Fibroblast of gingiva (primary cell): Measurements from ENCODE around the gene INTS6.
A peak's percentile ranks its signal among the peaks of the same experiment; 100 is the strongest.

Experiments used
- DNase-seq: peaks from one replicate; pipeline ENCODE4 v3.0.0-alpha.2; 2011; ENCODE audit warnings: low read depth

Gene INTS6

DNA sequence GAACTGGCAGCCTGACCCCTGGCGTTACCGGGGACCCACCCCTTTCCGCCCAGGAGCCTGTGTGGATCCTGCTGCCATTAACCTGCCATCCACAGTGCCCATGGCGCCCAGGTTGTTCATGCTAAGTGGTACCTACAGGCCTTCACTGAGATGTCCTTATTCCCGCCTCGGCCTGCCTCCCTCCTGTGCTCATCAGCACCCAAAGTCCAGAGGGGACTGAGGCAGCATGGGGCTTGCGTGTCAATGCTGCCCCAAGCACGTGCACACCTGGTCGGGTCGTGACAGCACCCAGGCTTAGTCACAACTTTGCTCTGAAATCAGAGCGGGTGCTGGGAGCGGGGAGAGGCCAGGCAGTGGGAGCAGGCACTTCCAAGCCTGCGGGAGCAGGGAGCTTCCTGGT lies 3.7 kb upstream of the INTS6 start:
- no peak for DNase-seq

DNA sequence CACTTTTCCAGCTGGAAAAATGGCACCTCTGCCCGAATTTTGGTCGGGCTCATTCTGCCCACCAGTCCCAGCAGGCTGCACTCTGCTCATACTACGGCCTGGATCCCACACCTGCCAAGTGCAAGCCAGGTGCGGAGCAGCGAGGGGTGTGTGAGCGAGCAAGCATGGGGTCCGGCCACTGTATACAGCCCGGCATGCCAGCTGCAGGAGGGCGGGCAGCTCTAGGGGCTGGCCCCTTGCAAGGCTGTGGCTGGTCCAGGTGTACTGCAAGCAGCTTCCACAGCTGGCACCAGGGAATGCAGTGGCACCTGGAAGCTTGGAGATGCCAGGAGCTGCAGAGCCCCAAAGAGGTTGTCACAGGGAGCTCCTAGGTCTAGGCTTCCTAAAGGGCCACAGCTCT lies 2.7 kb upstream of the INTS6 start:
- DNase-seq, result no peak

DNA sequence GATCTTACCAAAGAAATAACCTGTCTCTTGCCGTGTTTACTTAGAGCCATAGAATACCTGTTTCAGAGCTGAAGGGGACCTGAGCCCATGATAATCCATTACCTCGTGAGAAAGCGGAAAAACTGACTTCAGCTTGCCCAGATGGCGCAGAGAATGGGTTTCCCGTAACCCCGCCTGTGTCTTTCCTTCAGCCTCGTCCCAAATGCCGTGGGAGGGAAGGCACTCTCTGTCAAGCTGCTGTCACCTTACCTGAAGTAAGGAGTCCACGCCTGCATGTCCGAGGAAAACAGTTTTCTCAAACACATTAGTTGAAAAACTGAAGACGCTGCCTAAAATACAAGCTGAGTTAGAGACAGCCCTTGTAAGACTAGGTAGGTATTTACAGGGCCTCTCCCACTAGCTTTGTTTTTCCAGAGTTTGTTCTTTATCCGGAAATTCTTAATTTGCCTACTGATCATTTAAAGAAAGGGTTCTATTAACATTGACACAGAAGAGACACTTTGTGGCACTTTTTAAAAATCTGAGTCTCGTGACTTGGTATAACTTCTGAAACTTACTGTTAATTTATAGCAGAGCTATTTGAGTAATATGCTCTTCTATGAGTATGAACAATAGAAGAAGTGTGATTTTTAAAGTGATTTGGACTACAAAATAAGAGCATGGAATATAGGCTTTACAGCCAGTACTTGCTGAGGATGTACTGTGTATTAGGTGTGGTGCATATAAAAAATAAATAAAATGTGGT lies 1.3 kb upstream of the INTS6 start:
- DNase-seq, result peak; percentile 6

DNA sequence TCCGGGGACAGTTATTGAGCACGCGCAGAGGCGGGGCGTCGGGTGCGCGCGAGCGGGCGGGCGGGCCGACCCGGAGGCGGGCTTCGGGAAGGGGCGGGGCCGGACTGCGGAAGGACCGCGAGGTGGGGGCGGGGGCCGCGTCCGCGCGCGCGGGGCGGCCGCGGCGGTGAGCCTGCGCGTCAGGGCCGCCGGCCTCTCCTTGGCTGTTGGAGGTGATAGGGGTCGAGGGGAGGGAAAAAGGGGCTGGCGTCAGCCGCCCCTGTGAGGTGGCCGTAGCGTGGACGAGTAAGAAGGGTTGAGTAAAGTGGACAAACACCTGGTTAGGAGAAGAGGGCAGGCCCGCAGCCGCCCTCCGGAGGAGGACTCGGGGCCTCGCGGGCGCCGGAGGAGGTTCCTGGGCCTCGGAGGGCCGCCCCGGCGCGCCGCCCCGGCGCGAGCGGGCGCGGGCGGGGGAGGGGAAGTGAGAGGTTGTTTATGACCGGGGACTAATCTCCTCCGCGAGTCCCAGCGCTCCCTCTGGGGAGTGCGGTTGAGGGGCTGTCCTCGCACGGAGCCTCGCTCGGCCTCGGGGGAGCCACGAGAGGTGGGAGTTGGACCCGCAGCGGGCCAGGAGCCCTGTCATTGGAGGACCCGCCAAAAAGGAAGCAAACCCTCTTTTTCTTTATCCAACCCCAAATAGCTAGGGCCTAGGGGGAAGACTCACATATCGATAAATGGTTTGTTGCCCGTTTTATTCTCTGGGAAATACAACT lies 547 bp upstream of the INTS6 start:
- no peak for DNase-seq

DNA sequence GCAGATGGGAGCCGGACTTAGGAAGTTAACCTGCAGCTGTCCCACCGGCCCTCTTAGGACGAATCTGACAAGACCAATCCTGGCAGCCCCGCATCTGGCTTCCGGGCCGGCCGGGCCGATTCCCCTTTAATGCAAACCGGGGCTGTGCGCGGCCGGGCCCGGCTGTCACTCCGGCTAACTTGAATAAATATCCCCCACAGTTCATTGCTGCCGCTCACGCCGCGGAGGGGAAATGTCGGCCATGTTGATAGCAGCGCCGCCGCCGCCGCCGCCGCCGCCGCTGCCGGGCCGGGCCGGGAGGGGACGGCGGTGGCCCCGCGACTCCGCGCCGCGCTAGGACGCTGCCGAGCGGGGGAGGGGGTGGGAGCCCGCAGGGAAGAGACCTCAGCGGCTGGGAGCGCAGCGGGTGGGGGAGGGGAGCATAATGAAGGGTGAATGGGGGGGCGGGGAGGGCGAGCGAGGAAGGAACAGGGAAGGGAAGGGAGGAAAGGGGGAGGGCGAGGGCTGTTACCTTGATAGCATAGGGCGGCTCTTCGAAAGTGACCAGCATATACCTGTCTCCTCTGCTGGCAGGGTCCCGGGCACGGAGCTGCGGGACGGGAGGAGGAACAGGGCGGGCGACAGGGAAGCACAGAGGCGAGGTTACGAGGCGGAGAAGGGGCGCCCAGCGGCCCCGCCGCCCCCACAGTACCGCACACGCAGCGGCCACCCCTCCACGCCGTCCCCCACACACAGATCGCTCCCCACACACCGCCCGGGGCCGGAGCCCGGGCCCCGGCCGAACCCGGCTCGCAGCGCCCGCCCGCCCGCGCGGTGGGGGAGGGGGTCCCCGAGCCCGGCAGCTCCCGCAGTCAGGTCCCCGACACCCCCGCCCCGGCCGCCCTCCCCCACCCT lies 1.1 kb downstream of the INTS6 start:
- peak; percentile 71 for DNase-seq

DNA sequence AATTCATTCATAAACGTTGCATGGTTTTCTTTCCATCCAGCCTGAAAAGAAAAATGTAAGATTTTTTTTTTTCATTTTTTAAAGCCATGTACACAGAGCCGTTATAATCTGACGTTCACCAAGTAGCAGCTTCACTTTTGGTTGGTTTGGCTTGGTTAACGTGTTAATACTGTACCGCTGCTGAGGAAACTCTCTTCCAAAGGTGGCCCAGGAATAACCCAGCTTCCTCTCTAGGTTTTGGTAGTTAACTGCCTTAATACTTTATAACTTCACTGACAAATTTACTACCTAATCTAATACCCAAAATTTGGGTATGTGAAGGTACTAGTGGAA lies 1.7 kb downstream of the INTS6 start:
- no peak for DNase-seq

DNA sequence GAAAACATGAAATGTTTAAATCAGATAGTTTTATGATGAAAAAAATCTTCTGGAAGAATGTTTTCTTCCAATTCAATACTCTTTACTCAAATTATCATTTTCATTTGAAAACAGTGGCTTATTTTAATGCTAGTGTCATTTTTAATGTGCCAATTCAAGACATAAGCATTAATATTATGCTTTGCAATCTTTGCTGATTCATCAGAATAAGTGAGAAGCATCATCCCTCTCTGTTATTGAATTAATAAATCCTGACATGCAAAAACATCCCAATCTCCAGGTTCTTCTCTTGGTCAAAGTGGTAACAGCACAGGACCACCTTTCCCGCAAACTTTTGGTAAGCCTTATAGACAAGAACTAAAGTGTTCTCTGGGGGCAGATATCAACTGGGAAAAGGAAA lies 3.8 kb downstream of the INTS6 start:
- no peak for DNase-seq

DNA sequence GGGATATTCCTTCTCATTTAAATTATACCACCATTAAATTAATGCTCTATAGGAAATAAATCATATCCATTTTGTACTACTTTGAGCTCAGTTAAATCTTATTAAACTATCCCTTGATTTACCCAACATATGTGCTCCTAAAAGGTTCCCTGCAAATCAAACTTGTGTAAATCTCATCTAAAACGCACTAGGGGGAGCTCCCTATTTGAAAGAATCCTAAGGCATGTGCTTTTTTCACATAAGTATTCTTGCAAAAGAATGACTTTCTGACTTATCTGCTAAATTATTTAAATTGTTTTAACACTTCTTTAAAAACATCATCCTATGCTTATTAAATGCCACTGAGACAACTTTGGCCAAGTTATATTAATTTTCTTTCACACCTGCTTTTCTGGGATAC lies 7.9 kb downstream of the INTS6 start:
- DNase-seq, result peak; percentile 67

DNA sequence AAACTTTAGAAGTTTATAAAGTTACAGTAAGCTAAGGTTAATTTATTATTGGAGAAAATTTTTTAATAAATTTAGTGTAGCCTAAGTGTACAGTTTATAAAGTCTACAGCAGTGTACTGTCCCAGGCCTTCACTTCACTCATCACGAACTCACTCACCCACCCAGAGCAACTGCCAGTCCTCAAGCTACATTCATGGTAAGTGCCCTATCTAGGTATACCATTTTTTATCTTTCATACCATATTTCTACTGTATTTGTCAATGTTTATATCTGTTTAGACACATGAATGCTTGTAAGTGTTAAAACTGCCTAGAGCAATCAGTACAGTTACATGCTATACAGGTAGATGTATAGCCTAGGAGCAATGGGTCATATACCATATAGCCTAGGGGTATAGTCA lies 12.5 kb downstream of the INTS6 start:
- no peak for DNase-seq

DNA sequence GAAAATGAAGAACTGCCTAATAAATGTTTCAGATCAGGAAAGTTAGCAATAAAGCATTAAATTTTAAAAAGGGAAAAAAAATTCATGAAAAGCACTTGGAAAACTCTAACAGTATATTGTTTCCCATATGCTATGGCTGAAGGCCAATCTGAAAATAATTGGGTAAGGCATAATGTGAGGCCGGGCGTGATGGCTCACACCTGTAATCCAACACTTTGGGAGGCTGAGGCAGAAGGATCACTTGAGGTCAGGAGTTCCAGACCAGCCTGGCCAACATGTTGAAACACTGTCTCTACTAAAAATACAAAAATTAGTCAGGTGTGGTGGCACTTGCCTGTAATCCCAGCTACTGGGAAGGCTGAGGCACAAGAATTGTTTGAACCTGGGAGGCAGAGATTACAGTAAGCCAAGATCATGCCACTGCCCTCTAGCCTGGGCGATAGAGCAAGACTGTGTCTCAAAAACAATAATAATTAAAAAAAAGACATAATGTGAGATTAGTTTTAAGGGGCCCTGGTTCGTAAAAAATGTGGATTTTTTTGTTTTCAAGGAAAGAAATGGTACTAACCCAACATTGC lies 15.2 kb downstream of the INTS6 start:
- DNase-seq, result no peak

DNA sequence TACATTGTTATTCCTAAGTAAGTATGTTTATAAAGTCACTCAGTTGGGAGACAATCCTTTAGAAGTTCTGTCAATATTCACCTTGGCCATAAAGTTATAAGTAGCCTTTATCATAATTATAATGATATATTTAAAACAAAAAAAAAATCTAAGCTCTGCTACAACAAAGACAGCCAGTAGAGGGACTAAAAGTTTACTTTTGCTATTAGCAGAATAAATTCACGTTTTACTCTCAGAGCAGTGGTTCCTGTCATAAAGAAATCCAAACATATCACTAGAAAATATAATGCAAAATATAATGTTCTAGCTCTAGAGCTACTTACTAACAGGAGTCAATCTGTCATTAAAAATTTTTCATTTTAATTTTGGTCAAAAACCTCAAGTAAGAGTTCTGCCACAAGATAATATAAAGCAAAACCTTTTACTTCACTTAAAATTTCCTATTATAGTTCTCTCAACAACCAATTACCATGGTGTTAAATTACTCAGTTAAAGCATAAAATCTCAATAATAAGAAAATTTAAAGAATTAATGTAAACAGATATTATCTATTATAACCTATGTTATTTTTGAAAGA lies 17.7 kb downstream of the INTS6 start:
- no peak for DNase-seq

DNA sequence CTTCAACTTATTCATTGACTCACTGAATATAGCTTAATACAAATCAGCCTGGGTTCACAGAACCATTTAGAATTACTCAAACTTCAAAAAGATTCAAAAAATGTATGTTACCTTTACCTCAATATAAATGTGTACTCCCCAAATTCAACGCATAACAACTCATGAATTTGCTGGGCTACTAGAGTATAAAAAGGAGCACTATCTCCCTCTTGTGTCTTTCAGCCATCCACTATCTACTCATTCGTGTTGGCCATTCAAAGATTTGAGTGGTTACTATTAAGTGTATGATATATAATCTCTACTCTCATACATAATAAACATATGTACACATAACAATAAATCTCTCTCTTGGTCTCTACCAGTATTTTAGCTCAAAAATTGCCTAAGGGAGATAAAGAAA lies 20.3 kb downstream of the INTS6 start:
- no peak for DNase-seq

DNA sequence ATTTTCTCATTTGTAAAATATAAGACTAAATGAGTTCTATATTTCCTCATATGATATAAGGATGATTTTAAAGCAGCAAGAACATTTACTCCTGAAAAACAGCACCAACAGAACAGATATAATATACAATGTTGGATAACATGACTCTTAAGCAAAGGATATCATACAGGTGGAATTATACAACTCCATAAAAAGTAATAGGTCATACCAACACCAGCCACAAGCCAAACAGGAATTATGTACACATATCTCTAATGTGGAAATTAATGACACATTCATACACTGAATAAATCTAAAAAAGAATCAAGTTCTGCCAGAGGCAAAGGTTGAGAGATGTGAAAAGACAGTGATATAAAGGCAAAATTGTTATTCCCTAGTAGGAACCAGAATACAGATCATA lies 25.9 kb downstream of the INTS6 start:
- no peak for DNase-seq

DNA sequence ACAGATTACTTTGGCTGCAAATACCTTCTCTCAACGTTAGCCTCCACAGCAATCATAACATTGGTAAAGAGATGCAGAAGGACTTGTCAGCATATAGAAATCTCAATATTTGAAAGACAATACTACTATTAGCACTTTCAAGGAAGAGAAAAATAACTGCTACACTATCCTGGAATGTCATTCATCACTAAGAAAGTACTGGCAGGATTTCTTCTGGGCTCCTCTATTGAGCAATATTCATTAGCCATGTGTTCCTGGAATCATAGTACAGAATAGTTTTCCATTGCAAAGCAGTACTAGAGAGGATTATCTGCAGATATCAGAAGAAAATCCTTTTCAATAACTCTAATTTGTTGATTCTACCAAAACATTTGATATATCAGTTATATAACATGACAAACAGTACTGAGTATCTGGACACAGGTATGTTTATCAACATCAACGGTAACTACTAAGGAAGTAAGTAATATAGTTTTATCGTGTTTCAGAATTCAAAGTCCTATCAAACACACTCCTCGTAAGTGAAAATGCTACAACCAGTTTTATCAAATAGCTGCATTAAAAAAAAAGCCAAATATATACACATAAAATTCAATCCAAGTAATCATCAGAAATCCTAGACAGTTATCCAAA lies 27.3 kb downstream of the INTS6 start:
- DNase-seq, result peak; percentile 56

DNA sequence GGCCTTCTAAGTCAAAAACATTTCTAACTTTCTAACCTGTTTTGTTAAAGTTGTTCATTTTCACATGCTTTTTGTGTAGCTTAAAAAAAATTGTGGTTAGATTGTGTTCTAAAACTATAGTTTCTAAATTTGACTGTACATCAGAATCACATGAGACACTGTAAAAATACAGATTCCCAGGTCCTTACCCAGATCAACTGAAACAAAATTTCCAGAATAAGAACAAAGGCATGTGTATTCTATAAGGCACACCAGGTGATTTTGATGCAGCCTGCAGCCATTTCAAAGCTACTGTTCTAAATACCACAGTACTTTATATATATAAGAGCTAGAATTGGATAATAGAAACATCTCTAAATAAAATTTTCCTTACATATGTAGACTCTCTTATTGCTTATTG lies 29.1 kb downstream of the INTS6 start:
- no peak for DNase-seq

DNA sequence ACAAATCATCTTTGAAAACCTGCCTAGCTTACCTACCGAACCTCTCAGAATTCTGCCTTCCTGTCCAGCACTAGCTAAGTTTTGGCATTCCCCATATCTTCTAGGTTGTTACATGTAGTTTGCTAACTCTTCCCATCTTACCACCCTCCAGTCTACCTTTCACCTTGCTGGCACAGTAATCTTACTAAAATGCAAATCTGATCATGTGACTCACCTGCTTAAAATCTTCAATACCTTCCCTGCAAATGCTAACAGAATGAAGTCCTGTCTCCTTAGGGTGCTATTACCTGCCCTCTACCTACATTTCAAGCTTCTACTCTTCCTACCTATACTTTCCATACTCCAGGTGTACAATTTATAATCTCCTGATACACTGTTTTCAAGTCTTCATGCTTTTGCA lies 30.4 kb downstream of the INTS6 start:
- DNase-seq, result no peak

DNA sequence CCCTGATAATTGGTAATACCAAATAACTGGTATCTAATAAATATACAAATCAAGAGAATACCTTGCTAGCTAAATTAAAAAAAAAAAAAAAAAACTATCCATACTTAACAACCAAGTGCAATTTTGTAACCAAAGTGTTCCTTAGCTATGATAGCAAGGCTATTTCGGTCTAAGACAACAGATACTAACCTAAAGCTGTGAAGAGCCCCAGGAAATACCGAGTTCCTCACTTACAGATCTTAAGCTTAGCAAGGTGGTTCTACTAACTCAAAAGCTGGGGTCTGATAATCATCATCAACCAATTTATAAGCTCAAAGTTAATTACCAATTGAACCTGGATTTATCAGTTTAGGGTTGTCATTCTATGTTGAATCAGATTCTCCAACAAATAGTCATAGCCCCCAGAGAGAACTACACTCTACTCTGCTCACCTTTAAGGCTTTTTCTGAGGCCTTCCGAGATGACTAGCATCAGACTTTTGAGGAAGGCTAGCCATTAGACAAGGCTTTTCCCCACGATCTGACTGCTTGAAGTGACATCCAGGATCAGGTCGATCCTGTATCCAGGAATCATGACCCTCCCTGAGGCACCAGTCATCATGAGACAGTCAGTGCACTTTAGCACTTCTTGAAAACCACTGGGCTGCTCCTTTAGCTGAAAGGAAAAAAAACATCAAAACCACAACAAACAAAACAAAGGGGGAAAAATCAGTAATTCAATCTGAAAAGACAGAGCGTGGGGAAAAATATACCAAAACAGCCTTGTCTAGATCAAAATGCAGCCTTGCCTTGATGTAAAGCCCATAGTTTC lies 31.9 kb downstream of the INTS6 start:
- no peak for DNase-seq

DNA sequence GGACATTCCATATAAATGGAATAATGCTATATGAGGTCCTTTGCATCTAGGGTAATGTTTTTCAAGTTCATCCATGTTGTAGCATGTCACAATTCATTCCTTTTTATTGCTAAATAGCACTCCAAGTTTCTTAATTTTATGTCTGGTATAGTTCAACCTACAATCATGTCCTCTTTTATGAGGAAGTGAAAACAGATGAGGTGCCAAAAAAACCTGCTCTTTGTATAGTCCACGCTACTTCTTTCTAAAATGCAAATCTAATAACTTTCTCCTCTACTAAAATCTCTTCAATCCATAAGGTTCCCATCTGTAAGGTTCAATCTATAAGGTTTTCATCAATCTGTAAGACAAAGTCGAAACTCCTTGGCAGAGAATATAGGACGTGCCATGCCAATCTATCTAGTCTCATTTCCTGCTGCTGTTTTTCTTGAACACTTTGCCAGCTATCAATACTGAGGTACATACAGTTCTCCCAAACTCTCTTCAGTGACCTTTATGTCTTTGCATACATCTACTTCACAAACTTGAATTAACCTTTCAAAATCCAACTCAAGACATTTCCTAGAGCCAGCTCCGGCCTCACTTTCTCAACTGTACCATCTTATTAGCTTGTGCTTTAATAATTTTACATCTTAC lies 33.7 kb downstream of the INTS6 start:
- no peak for DNase-seq

DNA sequence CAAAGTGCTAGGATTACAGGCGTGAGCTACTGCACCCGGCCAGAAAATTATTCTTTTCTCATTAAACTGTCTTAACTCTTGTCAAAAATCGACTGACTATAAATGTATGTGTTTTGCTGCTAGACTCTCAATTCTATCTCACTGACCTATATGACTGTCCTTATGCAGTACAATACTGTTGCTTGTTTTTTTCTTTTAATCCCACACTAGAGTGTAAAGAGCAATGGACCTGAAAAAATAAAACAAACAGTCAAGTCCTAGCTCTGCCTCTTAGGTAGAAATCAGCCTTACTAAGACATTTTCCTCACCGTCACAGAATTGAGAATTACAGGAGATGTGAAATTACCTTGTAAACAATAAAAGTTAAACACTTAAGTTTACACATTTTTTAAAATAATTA lies 35.1 kb downstream of the INTS6 start:
- DNase-seq, result no peak

DNA sequence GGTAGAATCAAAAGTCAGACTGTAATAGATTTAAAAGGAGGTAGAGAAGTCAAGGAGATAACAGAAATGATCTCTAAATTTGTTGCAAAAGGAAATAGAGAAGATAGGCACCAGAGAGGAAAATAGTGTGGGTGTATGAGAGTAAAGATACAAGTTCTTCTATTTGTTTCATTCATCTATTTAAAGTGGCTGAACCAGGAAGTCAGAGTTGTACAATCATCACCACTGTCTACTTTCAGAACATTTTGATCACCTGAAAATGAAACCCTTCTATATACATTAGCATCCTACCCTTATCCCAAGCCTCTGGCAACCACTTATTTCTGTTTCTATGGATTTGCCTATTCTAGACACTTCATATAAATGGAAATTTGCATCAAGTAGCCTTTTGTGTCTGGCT lies 36.7 kb downstream of the INTS6 start:
- DNase-seq, result no peak
